DMS 273 (cell line): ENCODE results near the gene YY1.

Experiments used
- DNase-seq: peaks from one replicate; lab custom pipeline; 2025; ENCODE audit not compliant: unreplicated experiment; lab: John Stamatoyannopoulos, UW

Gene YY1

DNA sequence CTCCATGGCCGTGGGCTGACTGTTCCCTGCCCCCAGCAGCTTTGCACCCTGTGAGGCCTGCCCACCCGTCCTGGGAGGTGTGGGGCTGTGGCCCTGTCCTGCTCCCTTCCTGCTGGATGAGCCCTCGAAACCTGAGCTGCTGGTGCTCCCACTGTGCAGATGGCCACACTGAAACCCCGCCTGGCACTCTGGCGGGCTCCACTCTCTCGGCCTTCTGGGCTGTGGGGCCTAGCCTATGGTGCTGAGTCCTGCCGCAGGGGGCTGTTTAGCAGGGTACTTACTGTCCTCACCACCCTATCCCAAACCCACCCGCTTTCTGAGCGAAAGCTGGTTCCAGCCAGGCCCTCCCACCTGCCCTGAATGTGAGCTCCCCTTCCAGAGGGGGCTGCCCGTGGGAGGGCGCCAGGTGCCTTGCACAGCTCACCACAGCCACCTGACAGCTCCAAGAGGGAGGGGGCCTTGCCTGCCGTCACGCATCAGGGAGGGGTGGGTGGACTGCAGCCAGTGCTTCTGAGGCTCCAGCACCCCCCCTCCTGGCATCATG is 91.5 kb downstream of the YY1 start:
- peak; percentile 77 for DNase-seq

DNA sequence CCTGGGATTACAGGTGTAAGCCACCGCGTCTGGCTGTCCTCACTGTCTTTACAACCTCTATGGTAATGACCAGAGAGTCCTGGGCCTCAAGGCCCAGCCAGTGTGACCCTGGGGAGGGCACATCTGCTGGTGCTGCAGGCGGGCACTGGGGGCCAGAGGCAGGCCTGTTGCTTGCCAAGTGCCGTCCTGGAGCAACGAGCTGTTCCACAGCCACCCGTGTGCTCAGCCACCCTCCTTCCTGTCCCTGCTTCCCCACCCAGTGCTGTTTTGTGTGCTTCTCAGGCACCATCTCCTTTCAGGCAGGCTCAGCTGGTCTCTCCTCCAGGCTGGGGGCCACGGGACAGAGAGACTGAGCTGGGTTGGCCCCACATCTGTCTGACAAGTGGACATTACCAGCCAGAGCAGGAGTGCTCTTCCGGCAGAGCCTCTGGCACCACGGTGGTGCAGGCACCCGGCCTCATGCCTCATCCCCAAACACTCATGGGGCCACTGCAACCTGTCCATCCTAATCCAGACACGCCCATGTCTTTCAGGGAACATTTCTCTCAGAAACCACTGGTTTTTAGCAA is 93.2 kb downstream of the YY1 start:
- no peak for DNase-seq
